Activated CD8-positive, alpha-beta T cell treated with anti-CD3 and anti-CD28 coated beads, Interleukin-2, amount 10 ng/mL, durations not matched to agents 7 days and 5 days (primary cell): ENCODE data around the gene PTPRC. TPM values are rescaled to one million over a fixed set of nuclear protein-coding genes. Genes with fewer than 3 reads are reported as not detected.

Experiments
- ATAC-seq: fragments of 150-1000 bp; cut with Tn5 transposase; one replicate; pipeline ENCODE4 v1.10.0; 2021; ENCODE audit warnings: moderate library complexity
- CTCF ChIA-PET: fragments of 350-600 bp; sonication (Branson Sonifier 250); formaldehyde crosslinking; loops from one replicate; lab custom pipeline; 2021; ENCODE audit warnings: antibody characterized with exemption; lab: Charles Lee
- POLR2A ChIA-PET: fragments of 350-600 bp; sonication (Branson Sonifier 250); formaldehyde crosslinking; loops from one replicate; lab custom pipeline; 2021; ENCODE audit warnings: antibody characterized with exemption; lab: Charles Lee
- DNase-seq: peaks from one replicate; pipeline ENCODE4 v3.0.0-alpha.2; 2020
- H3K27ac Mint-ChIP-seq: one replicate; pipeline ENCODE4 v1.8.0; 2021; ENCODE audit warnings: mild to moderate bottlenecking, mixed read lengths
- H3K27me3 Mint-ChIP-seq: one replicate; pipeline ENCODE4 v1.8.0; 2021; ENCODE audit warnings: low read depth, mixed read lengths
- H3K36me3 Mint-ChIP-seq: one replicate; pipeline ENCODE4 v1.8.0; 2021; ENCODE audit warnings: low read depth, mixed read lengths
- H3K4me1 Mint-ChIP-seq: one replicate; pipeline ENCODE4 v1.8.0; 2021; ENCODE audit warnings: low read depth, mixed read lengths
- H3K4me3 Mint-ChIP-seq: one replicate; pipeline ENCODE4 v1.8.0; 2021; ENCODE audit warnings: mild to moderate bottlenecking, mixed read lengths
- H3K9me3 Mint-ChIP-seq: one replicate; pipeline ENCODE4 v1.8.0; 2022; ENCODE audit warnings: mixed read lengths; ENCODE audit not compliant: insufficient read depth
- total RNA-seq, 2 experiments: library from RNA; stranded (reverse); gene quantifications; one replicate each; pipeline ENCODE4 v1.2.3, GENCODE V29; 2021

Gene PTPRC
- total RNA-seq, 2 experiments from 2014 or later, result 604 to 619 TPM

GRCh38 chr1:198683449-198683848 is 44.6 kb downstream of the PTPRC start:
- ATAC-seq (no peak), DNase-seq (no peak)
- ChIA-PET POLR2A (interaction anchor here (0.7 to 4.1 kb wide), 8 partner anchors 11 to 161 kb away, joined by 3 to 52 read pairs (median 3); no protein-coding TSS in a partner anchor), CTCF (interaction anchor here (0.5 to 6.0 kb wide), 5 partner anchors 16 to 254 kb away, joined by 3 to 46 read pairs (median 4); no protein-coding TSS in a partner anchor)
- H3K4me3 Mint-ChIP-seq, result peak overlapping the region; percentile 74
- no peaks in the 10 kb centered on the region for H3K27me3 Mint-ChIP-seq
- H3K4me1 Mint-ChIP-seq, result peaks cover 83% of the 10 kb centered on the region
- H3K36me3 Mint-ChIP-seq, result peaks cover 55% of the 10 kb centered on the region
- H3K27ac Mint-ChIP-seq, result peak overlapping the region; percentile 96
- H3K9me3 Mint-ChIP-seq, result no peaks in the 10 kb centered on the region

DNA sequence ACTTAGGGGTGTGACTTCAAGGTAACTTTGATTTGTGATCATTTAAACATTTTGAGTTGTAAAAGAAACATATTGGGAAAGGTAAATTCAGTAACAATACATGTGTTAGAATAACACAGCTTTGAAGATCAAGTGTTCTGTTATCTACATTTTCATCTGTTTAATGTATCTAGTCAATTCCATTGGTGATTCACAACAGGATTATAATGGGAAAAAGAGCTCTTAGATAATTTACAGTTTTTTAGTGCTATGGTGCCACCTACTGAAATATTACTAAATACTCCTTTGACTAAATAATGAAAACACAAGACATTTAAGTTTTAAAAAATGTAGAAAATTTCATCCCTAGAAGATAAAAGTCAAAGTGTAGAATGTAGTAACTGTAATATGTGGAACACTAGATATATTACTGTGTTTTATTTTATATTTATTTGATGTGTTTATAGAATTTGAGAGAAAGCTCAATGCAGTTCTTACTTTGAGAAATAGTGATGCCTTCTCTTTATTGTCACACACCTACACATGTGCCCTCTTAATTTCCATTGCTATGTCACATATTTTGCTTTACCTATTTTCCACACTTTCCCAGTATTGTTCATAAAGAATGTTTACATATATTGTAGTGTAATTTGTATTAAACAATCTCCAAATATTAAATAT is 47.4 kb downstream of the PTPRC start:
- no peak for DNase-seq
- Mint-ChIP-seq H3K36me3 (peaks cover 51% of the 10 kb centered on the region), H3K4me1 (peaks cover 85% of the 10 kb centered on the region), H3K9me3 (no peaks in the 10 kb centered on the region), H3K27me3 (no peaks in the 10 kb centered on the region), H3K27ac (peak overlapping the region; percentile 69), H3K4me3 (peak overlapping the region; percentile 56)
- ATAC-seq, result no peak
- ChIA-PET CTCF (interaction anchor here (0.7 to 6.0 kb wide), 15 partner anchors 13 to 221 kb away, joined by 3 to 46 read pairs (median 5); no protein-coding TSS in a partner anchor), POLR2A (interaction anchor here (0.6 to 1.0 kb wide), 3 partner anchors 41 to 79 kb away, joined by 4 to 6 read pairs (median 5); no protein-coding TSS in a partner anchor)

GRCh38 chr1:198687429-198687828 is 48.6 kb downstream of the PTPRC start:
- POLR2A ChIA-PET, result no interaction called here
- ATAC-seq (no peak), DNase-seq (no peak)
- no peaks in the 10 kb centered on the region for H3K9me3 Mint-ChIP-seq
- CTCF ChIA-PET, result interaction anchor here (0.9 to 2.0 kb wide), 2 partner anchors 30 to 164 kb away, joined by 3 to 6 read pairs; no protein-coding TSS in a partner anchor
- H3K27me3 Mint-ChIP-seq, result no peaks in the 10 kb centered on the region
- no peak overlapping the region for H3K4me3 Mint-ChIP-seq
- peak overlapping the region; percentile 31 for H3K27ac Mint-ChIP-seq
- peaks cover 82% of the 10 kb centered on the region for H3K4me1 Mint-ChIP-seq
- peaks cover 58% of the 10 kb centered on the region for H3K36me3 Mint-ChIP-seq

GRCh38 chr1:198691063-198691462 is 52.2 kb downstream of the PTPRC start:
- Mint-ChIP-seq H3K36me3 (peaks cover 63% of the 10 kb centered on the region), H3K27me3 (no peaks in the 10 kb centered on the region), H3K9me3 (no peaks in the 10 kb centered on the region), H3K27ac (peak overlapping the region; percentile 1), H3K4me1 (peaks cover 78% of the 10 kb centered on the region), H3K4me3 (no peak overlapping the region)
- ATAC-seq, result no peak
- DNase-seq, result no peak
- ChIA-PET POLR2A (interaction anchor here (1.0 kb wide), 1 partner anchor 10 kb away, joined by 3 read pairs; no protein-coding TSS in a partner anchor), CTCF (interaction anchor here (1.6 to 2.6 kb wide), 3 partner anchors 24 to 172 kb away, joined by 3 to 6 read pairs (median 3); no protein-coding TSS in a partner anchor)

GRCh38 chr1:198693321-198693720 is 54.5 kb downstream of the PTPRC start:
- Mint-ChIP-seq H3K36me3 (peaks cover 72% of the 10 kb centered on the region), H3K27me3 (no peaks in the 10 kb centered on the region), H3K4me1 (peaks cover 78% of the 10 kb centered on the region), H3K27ac (peak overlapping the region; percentile 54), H3K4me3 (no peak overlapping the region), H3K9me3 (no peaks in the 10 kb centered on the region)
- ChIA-PET CTCF (no interaction called here), POLR2A (no interaction called here)
- no peak for DNase-seq
- ATAC-seq, result no peak

DNA sequence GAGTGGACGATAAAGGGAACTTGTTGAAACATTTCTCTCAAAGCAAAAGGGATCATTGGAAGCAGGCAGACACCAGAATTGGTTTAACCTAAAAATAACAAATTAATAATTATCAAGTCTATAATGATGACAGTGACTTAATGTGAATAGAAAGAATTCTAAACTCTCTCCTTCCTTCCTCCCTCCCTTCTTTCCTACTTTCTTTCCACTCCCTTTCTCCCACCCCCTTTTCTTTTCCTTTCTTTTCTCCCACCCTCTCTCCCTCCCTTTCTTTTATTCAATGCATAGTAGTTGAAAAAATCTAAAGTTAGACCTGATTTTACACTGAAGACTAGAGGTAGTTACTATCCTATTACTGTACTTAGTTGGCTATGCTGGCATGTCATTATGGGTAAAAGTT is 55.7 kb downstream of the PTPRC start:
- ChIA-PET POLR2A (no interaction called here), CTCF (no interaction called here)

DNA sequence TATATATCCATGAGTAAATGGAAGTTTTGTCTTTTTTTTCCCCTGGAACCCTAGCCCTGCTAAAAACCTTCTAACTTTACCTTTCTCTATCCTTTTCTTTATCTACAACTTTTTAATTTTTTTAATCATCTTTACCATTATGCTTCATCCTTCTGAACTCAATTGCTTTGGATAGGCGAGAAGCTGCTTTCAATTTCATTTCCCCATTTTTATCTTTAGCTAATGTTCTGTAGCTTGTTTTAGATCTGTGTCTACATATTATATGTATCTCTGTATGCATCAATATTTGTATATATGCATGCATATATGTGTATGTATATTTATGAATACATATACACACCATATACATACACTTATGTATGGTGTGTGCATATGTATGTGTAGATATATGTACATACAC is 57.4 kb downstream of the PTPRC start:
- peaks cover 77% of the 10 kb centered on the region for H3K4me1 Mint-ChIP-seq
- POLR2A ChIA-PET, result no interaction called here
- peaks cover 80% of the 10 kb centered on the region for H3K36me3 Mint-ChIP-seq
- DNase-seq (no peak), ATAC-seq (peak; percentile 8)
- peak overlapping the region; percentile 32 for H3K27ac Mint-ChIP-seq
- H3K4me3 Mint-ChIP-seq, result peak overlapping the region; percentile 19
- no peaks in the 10 kb centered on the region for H3K27me3 Mint-ChIP-seq
- no peaks in the 10 kb centered on the region for H3K9me3 Mint-ChIP-seq
- CTCF ChIA-PET, result no interaction called here

More for the DNA sequence above, 55.7 kb downstream of the PTPRC start:
- DNase-seq (no peak), ATAC-seq (no peak)
- Mint-ChIP-seq H3K27ac (no peak overlapping the region), H3K27me3 (no peaks in the 10 kb centered on the region), H3K4me3 (no peak overlapping the region), H3K9me3 (no peaks in the 10 kb centered on the region), H3K36me3 (peaks cover 73% of the 10 kb centered on the region), H3K4me1 (peaks cover 76% of the 10 kb centered on the region)

GRCh38 chr1:198699167-198700015 is 60.6 kb downstream of the PTPRC start:
- H3K27ac Mint-ChIP-seq, result peak overlapping the region; percentile 21
- no peak overlapping the region for H3K4me3 Mint-ChIP-seq
- no peaks in the 10 kb centered on the region for H3K27me3 Mint-ChIP-seq
- H3K36me3 Mint-ChIP-seq, result peaks cover 79% of the 10 kb centered on the region
- POLR2A ChIA-PET, result interaction anchor here (0.6 kb wide), 1 partner anchor 180 kb away, joined by 3 read pairs; no protein-coding TSS in a partner anchor
- H3K4me1 Mint-ChIP-seq, result peaks cover 75% of the 10 kb centered on the region
- DNase-seq (peak; percentile 72), ATAC-seq (peak; percentile 80)
- CTCF ChIA-PET, result interaction anchor here (0.7 to 1.8 kb wide), 8 partner anchors 10 to 176 kb away, joined by 3 to 5 read pairs (median 4); no protein-coding TSS in a partner anchor
- H3K9me3 Mint-ChIP-seq, result no peaks in the 10 kb centered on the region

DNA sequence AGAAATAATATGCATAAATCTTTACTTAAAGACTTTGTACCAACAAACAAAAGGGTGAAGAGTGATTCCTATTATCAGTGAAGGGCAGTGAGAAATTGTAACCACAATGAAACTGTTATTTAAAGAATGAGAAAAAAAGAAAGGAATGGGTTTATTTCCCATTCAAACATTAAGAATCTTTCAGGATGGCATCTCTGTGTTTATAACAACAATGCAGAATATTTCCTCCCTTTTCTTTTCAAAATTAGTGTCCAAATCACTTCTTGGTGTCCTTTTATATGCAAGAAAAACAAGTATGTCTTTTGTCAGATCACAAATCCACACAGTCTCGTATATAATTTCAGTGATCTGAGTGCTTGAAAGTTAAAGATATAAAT is 61.2 kb downstream of the PTPRC start:
- DNase-seq (no peak), ATAC-seq (no peak)
- Mint-ChIP-seq H3K9me3 (no peaks in the 10 kb centered on the region), H3K27ac (no peak overlapping the region), H3K4me1 (peaks cover 75% of the 10 kb centered on the region), H3K27me3 (no peaks in the 10 kb centered on the region), H3K36me3 (peaks cover 79% of the 10 kb centered on the region), H3K4me3 (no peak overlapping the region)
- CTCF ChIA-PET, result interaction anchor here (1.2 to 1.8 kb wide), 4 partner anchors 11 to 177 kb away, joined by 4 to 5 read pairs (median 4); no protein-coding TSS in a partner anchor
- POLR2A ChIA-PET, result no interaction called here

DNA sequence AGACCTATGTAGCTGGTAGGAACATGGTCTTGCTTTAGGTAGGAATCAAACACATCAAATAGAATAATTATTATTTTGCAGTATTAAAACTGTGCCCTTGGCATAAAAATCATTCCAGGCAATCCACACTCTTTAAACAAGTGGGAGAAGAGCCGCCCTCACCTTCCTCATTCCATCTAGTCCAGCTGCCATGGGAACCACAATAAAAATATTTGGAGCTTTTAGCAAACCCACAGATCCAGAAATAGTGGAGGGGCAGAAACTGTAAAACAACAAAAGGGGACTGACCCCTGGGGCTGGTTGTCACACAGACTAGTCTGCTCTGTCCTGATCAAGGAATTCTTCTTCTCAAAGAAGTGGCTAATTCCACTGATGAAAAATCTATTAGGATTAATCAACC is 61.6 kb downstream of the PTPRC start:
- H3K27me3 Mint-ChIP-seq, result no peaks in the 10 kb centered on the region
- no peak overlapping the region for H3K4me3 Mint-ChIP-seq

DNA sequence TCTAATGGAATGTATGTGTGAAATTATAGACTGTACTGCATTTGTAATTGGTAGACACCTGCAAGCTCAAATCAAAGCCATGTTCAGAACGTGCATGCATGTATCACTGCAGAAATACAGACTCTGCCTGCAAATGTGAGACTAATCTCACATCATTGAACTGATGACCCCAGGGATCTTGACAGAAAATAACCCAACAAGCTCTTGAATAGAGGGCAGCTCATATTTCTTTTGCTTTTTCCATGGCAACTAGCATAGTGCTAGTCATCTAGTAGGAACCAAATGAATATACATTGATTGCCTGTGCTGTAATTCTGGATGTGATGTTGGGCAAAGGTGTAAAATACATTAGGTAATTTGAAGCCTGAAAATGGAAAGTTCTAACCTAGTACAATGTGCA is 62.4 kb downstream of the PTPRC start:
- Mint-ChIP-seq H3K4me3 (no peak overlapping the region), H3K27me3 (no peaks in the 10 kb centered on the region), H3K36me3 (peaks cover 84% of the 10 kb centered on the region), H3K4me1 (peaks cover 77% of the 10 kb centered on the region), H3K27ac (peak overlapping the region; percentile 2), H3K9me3 (no peaks in the 10 kb centered on the region)
- POLR2A ChIA-PET, result interaction anchor here (1.0 kb wide), 1 partner anchor 10 kb away, joined by 3 read pairs; no protein-coding TSS in a partner anchor
- DNase-seq, result no peak
- peak; percentile 34 for ATAC-seq
- CTCF ChIA-PET, result interaction anchor here (0.6 to 1.7 kb wide), 10 partner anchors 9 to 543 kb away, joined by 3 to 5 read pairs (median 3); no protein-coding TSS in a partner anchor

More for the DNA sequence above, 61.6 kb downstream of the PTPRC start:
- DNase-seq (no peak), ATAC-seq (no peak)
- POLR2A ChIA-PET, result interaction anchor here (1.0 kb wide), 1 partner anchor 9 kb away, joined by 3 read pairs; no protein-coding TSS in a partner anchor
- CTCF ChIA-PET, result interaction anchor here (0.7 to 1.8 kb wide), 5 partner anchors 8 to 542 kb away, joined by 3 to 5 read pairs (median 3); no protein-coding TSS in a partner anchor
- peaks cover 81% of the 10 kb centered on the region for H3K36me3 Mint-ChIP-seq
- H3K9me3 Mint-ChIP-seq, result no peaks in the 10 kb centered on the region
- peak overlapping the region; percentile 14 for H3K27ac Mint-ChIP-seq
- peaks cover 77% of the 10 kb centered on the region for H3K4me1 Mint-ChIP-seq
